Measurements from ENCODE around the gene TRIOBP. TPM values are rescaled to one million over a fixed set of nuclear protein-coding genes. Genes with fewer than 3 reads are reported as not detected.

The TRIOBP gene
- total and polyA plus RNA-seq, 2 of the 4 experiments (the other 2 are of a cell fraction): 46.4 to 69.8 TPM

GRCh38 chr22:37659066-37659896 lies 37.6 kb upstream of the TRIOBP start (continued):
- no peak for TF ChIP-seq MAZ (IDR thresholded peaks at IDR 0.05; ENCODE audit: borderline replicate concordance, low read depth, low read length)
- no peak for TF ChIP-seq POLR2A (IDR thresholded peaks at IDR 0.05; ENCODE audit: low read depth, low read length)
- no peak for TF ChIP-seq FOS (IDR thresholded peaks at IDR 0.05; ENCODE audit: low read depth, low read length)

All from IMR-90 (cell line).